ENCODE data around the gene SNX17.
"Not testable (repeated sequence)": the region's sequence is repeated elsewhere in the genome, so short reads cannot be mapped to it uniquely, and the experiment has no call there.

SNX17 gene

GRCh38 chr2:27351802-27352598 lies 18.4 kb upstream of the SNX17 start:
- TF ChIP-seq, protein P1, sequence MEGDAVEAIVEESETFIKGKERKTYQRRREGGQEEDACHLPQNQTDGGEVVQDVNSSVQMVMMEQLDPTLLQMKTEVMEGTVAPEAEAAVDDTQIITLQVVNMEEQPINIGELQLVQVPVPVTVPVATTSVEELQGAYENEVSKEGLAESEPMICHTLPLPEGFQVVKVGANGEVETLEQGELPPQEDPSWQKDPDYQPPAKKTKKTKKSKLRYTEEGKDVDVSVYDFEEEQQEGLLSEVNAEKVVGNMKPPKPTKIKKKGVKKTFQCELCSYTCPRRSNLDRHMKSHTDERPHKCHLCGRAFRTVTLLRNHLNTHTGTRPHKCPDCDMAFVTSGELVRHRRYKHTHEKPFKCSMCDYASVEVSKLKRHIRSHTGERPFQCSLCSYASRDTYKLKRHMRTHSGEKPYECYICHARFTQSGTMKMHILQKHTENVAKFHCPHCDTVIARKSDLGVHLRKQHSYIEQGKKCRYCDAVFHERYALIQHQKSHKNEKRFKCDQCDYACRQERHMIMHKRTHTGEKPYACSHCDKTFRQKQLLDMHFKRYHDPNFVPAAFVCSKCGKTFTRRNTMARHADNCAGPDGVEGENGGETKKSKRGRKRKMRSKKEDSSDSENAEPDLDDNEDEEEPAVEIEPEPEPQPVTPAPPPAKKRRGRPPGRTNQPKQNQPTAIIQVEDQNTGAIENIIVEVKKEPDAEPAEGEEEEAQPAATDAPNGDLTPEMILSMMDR (IDR thresholded peaks at IDR 0.05; ENCODE audit: insufficient read depth, low read length, poor library complexity, severe bottlenecking), result no peak
- Histone ChIP-seq H3K4me3 (replicated peaks; ENCODE audit: low read depth, low read length) (no peak overlapping the region), H3K36me3 (ENCODE audit: control insufficient read depth, insufficient read depth, low read length) (peaks cover 2% of the 10 kb centered on the region; the same call in 1 of the 2 replicates), H3K27me3 (replicated peaks; ENCODE audit: control insufficient read depth, insufficient read depth, low read length) (no peaks in the 10 kb centered on the region)
- no peak for DNase-seq (ENCODE audit: extremely low read depth, insufficient read length)

DNA sequence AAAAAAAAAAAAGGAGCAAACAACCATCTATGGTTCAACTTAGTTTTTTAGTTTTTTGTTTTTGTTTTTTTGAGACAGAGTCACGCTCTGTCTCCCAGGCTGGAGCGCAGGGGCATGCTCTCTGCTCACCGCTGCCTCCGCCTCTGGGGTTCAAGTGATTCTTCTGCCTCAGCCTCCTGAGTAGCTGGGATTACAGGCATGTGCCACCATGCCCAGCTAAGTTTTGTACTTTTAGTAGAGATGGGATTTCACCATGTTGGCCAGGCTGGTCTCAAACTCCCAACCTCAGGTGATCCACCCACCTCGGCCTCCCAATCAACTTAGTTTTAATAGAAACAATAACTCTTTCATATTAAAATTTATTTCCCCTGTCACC lies 17.0 kb upstream of the SNX17 start:
- not testable (repeated sequence) for H3K27me3 ChIP-seq (replicated peaks; ENCODE audit: control insufficient read depth, insufficient read depth, low read length); DNase-seq (ENCODE audit: extremely low read depth, insufficient read length); H3K4me3 ChIP-seq (replicated peaks; ENCODE audit: low read depth, low read length); H3K36me3 ChIP-seq (ENCODE audit: control insufficient read depth, insufficient read depth, low read length)

DNA sequence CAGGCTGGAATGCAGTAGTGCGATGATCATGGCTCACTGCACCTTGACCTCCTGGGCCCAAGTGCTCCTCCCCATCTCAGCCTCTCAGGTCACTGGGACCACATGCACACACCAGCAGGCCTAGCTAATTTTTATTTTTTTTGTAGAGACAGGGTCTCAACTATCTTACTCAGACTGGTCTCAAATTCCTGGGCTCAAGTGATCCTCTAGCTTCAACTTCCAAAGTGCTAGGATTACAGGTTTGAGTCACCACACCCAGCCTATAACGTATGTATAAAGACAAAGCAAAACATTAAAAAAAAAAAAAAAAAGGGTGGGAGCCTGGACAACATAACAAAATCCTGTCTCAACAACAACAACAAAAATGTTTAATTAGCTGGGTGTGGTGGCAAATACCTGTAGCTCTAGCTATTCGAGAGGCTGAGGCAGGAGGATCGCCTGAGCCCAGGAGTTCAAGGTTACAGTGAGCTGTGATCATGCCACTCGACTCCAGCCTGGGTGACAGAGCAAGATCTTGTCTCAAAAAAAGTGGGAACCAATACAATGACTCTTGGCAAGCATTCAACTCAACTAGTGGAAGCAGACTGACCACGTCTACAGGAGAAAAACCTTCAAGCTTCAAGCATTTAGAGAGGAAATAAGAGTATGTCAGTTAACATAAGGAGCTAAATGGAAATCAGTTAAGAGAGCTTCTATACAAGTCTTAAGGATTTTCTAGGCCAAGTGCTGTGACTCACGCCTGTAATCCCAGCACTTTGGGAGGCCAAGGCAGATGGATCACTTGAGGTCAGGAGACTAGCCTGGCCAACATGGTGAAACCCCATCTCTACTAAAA lies 16.4 kb upstream of the SNX17 start:
- Histone ChIP-seq H3K27me3 (replicated peaks; ENCODE audit: control insufficient read depth, insufficient read depth, low read length) (no peaks in the 10 kb centered on the region), H3K4me3 (replicated peaks; ENCODE audit: low read depth, low read length) (no peak overlapping the region), H3K36me3 (ENCODE audit: control insufficient read depth, insufficient read depth, low read length) (peaks cover 2% of the 10 kb centered on the region; the same call in 1 of the 2 replicates)
- DNase-seq (ENCODE audit: extremely low read depth, insufficient read length), result no peak
- TF ChIP-seq, protein P1 (IDR thresholded peaks at IDR 0.05; ENCODE audit: insufficient read depth, low read length, poor library complexity, severe bottlenecking), result no peak

GRCh38 chr2:27354597-27354927 lies 15.9 kb upstream of the SNX17 start:
- peaks cover 2% of the 10 kb centered on the region; the same call in 1 of the 2 replicates for H3K36me3 ChIP-seq (ENCODE audit: control insufficient read depth, insufficient read depth, low read length)
- DNase-seq (ENCODE audit: extremely low read depth, insufficient read length), result no peak
- TF ChIP-seq, protein P1 (IDR thresholded peaks at IDR 0.05; ENCODE audit: insufficient read depth, low read length, poor library complexity, severe bottlenecking), result no peak
- H3K27me3 ChIP-seq (replicated peaks; ENCODE audit: control insufficient read depth, insufficient read depth, low read length), result no peaks in the 10 kb centered on the region
- no peak overlapping the region for H3K4me3 ChIP-seq (replicated peaks; ENCODE audit: low read depth, low read length)

DNA sequence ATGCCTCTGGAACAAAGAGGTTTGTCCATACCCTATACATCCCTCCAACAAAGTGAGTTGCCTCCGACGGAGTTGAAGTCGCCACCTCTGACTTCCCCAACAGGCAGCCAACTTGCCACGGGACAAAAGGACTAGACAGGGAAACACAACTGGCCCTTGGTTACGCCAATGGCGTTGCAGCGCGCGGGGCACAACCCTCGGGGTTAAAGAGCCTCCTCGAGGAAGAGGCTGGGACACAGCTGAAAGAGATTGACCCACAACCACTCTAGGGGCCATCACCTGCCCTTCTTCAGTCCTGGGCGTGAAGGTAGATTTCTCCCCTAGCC lies 14.4 kb upstream of the SNX17 start:
- H3K27me3 ChIP-seq (replicated peaks; ENCODE audit: control insufficient read depth, insufficient read depth, low read length), result no peaks in the 10 kb centered on the region
- DNase-seq (ENCODE audit: extremely low read depth, insufficient read length), result no peak
- H3K4me3 ChIP-seq (replicated peaks; ENCODE audit: low read depth, low read length), result peak overlapping the region; percentile 98

More for the DNA sequence above, 14.4 kb upstream of the SNX17 start:
- no peaks in the 10 kb centered on the region; the same call in 1 of the 2 replicates for H3K36me3 ChIP-seq (ENCODE audit: control insufficient read depth, insufficient read depth, low read length)
- TF ChIP-seq, protein P1 (IDR thresholded peaks at IDR 0.05; ENCODE audit: insufficient read depth, low read length, poor library complexity, severe bottlenecking), result no peak
